Central memory CD4-positive, alpha-beta T cell (primary cell): ENCODE data around the gene ZNF75A.

Experiments
- DNase-seq: peaks from one replicate; pipeline ENCODE4 v3.0.0; 2022

The ZNF75A gene

DNA sequence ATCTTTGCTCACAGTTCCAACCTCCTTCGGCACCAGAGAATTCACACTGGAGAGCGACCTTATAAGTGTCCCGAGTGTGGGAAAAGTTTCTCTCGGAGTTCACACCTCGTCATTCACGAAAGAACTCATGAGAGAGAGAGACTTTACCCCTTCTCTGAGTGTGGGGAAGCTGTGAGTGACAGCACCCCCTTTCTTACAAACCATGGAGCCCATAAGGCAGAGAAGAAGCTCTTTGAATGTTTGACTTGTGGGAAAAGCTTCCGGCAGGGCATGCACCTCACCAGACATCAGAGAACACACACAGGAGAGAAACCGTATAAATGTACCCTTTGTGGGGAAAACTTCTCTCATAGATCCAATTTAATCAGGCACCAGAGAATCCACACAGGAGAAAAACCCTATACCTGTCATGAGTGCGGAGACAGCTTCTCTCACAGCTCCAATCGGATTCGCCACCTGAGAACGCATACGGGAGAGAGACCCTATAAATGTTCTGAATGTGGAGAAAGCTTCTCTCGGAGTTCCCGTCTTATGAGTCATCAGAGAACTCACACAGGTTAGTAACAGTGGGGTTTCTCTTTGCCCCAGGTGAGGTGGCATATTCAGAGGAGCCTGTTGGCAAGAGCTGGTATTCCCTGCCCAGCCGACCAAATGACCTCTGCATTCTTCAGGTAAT lies 15.2 kb upstream of the ZNF75A start:
- no peak for DNase-seq

DNA sequence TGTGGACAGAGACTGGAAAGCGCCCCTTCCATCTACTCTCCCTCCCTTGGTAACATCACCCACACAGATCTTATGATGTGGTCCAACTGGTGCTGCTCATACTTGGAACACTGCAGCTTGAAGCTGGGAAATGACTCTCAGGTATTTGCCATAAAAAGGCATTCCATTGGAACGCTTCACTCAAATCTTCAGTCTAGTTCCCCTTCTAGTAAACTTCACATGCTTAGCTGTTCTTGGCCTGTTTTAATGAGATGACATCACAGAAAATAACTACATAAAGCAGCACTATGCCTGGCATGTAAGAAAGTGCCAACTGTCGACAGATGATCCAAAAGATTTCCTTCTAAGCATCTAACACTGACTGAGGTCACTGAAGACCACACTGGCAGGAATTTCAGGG lies 12.7 kb upstream of the ZNF75A start:
- DNase-seq: no peak

DNA sequence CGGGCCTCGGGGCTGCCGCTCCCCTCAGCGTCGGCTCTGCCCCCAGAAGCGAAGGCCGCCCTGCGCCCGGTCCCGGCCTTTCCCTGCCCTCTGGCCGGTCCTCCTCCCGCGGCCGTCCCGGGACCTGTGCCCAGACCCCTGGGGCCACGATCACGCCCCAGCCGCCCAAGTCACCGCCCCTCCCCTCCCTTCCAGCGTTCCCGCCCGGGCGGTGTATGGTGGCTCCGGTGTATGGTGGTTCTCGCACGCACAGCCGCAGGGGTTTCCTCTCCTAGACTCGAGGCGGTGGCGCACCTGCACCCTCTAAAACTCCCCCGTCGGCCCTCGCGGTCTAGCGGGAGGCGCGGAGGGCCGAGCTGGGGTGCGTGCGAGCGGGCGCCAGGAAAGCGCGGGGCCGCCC lies 10.1 kb upstream of the ZNF75A start:
- no peak for DNase-seq

DNA sequence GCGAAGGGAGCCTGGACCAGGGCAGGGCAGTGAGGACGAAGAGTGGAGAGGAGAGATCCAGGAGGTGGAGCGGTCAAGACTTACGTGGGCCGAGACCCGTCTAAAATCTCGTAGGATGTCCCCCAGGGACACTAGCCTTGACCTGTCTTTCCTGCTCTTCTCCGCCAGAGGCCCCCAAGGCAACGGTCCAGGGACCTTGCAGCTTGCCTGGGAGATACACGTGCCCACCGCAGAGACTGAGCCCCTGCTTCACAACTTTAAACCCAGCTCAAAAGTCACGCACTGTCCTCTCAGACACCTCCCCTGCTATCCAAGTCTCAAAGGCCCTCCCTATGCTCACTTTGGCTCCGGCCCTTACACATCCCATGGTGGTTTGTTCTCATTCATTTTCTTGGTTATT lies 9.5 kb upstream of the ZNF75A start:
- DNase-seq: no peak

DNA sequence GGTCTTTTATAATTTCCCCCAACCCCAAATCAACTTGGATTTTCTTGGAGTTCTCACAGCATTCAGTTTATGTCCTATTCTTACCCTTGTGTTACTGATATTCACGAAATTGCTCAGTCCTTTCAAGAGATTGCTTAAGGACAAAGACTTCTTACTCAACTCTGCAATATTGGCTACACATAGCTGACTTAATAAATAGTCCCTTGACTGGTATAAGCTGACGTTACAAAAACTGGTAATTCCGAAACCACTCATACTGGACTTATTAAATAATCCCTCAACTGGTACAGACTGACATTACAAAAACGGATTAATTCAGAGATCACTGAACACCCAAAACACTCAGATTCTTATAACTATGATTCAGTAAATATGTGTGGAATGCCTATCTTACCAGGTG lies 927 bp upstream of the ZNF75A start:
- DNase-seq: no peak

DNA sequence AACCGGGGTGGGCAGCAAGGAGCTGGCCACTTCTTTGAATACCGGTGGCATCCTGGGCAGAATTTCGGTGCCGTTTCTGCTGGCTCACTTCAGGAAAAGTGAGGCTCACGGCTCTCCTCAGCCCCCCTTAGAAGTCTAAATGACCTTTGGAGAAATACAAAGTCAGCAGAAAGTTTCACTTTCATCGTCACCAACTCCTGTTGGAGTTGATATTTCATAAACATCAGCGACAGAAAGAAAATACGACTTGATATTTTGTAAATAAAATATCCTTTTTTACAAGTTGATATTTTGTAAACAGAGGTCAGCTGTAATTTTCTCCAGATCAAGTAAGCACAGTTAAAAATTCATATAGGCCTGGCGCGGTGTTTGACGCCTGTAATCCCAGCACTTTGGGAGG lies 781 bp downstream of the ZNF75A start:
- DNase-seq: no peak

DNA sequence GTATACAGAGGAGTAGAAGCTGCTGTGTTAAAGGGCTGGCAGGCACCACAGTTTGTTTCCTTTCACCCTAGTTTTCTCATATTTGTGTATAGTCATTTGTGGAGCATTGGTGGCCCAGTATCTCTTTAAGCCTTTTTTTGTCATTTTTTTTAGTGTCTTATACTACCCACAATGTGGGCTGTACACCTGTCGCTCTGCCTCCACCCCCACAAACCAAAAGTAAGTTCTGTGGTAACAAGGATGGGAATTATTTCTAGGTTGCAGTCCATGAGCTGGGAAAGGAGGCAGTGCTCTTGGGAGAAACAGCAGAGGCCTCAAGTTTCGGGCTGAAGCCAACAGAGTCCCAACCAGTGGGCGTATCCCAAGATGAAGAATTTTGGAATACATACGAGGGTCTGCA lies 6.2 kb downstream of the ZNF75A start:
- no peak for DNase-seq

DNA sequence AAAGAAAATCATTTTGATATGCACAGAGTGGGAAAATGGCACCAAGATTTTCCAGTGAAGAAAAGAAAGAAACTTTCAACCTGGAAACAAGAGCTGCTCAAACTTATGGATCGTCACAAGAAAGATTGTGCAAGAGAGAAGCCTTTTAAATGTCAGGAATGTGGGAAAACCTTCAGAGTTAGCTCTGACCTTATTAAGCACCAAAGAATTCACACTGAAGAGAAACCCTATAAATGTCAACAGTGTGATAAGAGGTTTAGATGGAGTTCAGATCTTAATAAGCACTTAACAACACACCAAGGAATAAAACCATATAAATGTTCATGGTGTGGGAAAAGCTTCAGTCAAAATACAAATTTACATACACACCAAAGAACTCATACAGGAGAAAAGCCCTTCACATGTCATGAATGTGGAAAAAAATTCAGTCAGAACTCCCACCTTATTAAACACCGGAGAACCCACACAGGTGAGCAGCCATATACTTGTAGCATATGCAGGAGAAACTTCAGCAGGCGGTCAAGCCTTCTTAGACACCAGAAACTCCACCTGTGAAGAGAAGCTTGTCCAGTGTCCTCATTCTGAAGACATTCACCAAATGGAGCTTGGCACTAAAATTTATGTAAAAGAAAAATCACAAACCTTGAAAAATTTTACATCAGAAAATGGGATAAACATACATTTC lies 12.2 kb downstream of the ZNF75A start:
- DNase-seq: no peak

DNA sequence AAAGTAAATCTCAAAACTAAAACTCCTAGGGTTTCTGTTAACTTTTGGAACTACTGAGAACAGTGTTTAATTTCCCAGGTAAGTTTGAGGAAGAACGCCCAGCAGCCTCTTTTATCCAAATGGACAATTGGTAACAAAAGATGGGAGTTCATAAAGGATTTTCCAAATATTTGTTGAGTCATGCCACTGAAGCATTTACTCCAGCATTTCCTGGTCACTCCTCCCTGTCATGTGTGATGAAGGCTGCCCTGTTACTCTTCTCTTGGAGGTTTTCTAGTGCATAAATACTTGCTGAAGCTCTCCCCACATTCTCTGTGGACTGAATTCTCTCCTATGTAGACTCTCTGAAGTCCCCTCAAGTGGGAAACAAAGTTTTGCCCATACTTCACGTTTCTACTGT lies 16.5 kb downstream of the ZNF75A start:
- no peak for DNase-seq

DNA sequence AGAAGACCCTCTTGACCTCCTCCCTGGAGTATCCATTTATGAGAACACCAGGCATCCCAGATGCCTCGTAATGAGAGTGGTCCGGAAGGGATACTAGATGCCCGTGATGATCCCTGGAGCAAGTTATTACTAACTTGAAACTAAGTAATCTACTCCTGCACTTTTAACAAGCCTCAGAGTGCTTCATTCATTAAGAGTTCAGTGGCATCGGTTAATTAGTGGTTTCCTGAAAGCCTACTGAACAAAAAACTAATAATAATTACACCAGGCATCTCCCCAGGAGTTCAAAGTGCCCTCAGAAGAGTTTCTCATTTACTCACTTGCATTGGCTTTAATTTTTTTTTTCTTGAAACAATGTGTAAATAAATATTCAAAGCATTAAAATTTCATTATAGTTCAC lies 22.2 kb downstream of the ZNF75A start:
- no peak for DNase-seq

DNA sequence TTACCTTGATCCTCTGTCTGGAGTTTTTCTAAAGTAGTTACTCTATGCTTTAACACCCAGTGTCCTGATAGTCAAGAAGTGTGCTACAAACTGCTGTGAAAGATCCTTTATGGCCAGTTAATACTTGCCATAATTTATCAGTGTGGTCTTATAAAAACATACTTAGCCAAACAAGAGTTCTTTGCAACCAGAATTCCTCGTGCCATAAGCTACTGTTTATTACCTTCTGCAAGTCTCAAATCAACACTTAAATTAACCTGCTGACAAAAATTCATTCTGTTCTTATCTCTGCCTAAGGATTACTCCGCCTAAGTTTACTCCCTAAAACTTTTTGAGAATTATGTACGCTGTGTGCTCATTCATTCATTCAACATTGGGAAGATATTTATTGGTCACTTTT lies 22.8 kb downstream of the ZNF75A start:
- no peak for DNase-seq

DNA sequence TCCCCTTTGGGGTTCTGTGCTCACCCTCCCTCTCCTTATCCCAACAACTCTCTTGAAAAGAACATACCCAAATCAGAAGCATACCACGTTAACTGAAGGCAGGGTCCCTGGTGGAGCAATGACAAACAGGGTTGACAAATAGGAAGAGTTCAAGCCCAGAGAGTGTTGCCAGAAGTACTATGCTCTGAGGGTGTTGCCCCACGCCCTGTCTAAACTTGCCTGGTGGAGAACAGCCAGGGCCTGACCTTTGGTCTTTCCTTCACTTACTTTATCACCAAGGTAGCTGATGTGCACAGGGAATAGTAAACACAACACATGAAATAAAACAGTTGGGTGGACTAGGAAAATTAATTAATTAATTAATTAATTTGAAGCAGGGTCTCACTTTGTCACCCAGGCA lies 23.3 kb downstream of the ZNF75A start:
- DNase-seq: no peak

DNA sequence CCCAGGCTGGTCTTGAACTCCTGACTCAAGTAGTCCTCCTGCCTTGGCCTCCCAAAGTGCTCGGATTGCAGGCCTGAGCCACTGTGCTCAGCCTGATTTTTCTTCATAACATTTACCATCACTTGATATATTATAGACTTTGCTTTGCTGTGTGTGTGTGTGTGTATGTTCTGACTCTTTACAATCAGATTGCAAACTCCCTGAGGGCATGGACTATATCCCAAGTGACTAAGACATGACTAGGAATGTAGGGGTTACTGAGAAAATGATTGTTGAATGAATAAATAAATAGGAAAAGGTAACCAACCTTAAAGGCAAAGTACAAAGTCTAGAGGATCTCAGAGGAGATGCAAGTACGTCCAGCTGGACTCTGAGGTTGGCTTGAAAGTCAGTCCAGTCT lies 40.7 kb downstream of the ZNF75A start:
- DNase-seq: no peak

DNA sequence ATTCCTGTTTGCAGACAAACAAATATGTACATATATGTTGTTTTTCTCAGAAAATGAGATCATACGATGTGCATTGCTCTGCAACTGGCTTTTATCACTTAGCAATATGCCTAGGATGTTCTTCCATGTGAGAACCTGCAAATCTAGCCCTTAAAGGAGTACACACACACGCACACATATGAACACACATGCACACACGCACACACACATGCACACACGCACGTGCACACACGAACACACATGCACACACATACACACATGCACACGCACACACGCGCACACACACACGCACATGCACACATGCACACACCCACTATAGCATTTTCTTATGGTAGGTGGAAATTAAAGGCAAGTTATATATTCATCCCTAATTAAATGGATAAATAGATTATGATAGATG lies 42.3 kb downstream of the ZNF75A start:
- DNase-seq: no peak

DNA sequence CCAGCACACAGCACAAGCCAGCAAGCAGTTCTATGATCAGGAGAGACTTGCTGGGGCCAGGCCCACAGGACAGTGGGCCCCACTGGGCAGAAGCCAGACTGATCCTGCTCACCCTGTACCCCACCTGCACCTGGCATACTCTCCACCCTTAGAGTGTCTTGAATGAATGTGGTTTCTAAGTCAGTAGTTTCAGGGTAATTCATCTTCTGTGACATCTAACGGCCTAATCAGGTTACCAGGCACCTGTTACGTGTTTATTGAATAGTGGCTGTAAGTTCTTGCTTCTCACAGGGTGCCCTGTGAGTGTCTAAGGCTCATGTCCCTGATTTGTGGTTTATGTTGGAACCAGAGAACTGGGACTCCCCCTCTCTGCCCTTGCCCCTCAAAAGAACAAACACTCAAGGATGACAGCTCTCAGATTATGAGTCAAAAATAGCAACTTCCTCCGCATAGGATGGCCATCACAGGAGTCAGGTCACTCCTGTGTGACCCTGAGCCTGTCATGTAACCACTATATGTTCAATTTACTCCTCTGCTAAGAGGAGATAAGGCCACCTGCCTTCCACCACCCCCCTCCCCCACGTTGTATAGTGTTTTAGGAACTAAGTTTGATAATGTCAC lies 43.4 kb downstream of the ZNF75A start:
- DNase-seq: no peak

DNA sequence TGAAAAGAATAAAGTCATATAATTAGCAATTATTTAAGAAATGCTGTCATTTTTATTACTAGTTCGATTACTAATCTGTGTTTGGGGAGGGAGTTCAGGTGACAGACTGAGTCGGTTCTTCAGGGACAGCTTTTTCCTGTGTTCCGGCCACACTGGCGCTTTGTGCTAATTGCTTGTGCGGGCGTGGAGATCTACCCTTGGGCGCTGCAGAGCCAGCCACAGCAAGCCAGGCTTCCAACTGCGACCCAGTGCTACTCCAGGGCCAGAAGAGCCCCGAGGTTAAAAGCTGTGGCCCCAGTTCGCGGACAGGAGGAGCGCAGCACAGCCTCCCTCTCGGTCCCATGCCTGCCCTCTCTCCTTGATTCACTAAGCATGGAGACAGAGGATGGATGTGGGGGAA lies 43.9 kb downstream of the ZNF75A start:
- DNase-seq: no peak

DNA sequence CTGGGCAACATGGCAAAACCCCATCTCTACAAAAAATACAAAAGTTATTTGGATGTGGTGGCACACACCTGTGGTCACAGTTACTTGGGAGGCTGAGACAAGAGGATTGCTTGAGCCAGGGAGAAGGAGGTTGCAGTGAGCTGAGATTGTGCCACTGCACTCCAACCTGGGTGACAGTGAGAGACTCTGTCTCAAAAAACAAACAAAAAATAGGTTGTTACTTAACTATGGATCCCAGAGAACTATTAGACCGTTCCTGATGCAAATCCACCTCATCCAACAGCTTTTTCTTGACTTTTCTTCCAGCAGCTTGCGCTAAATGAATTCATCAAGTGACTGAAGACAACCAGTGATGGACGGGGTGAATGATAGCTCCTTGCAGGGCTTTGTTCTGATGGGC lies 50.3 kb downstream of the ZNF75A start, which contains the start of gene OR2C1:
Gene OR2C1, plus strand, starts transcription at position 301 of the 400 bp plus-strand sequence. Its CDS starts 52 bp downstream, at position 353.
- no peak for DNase-seq

DNA sequence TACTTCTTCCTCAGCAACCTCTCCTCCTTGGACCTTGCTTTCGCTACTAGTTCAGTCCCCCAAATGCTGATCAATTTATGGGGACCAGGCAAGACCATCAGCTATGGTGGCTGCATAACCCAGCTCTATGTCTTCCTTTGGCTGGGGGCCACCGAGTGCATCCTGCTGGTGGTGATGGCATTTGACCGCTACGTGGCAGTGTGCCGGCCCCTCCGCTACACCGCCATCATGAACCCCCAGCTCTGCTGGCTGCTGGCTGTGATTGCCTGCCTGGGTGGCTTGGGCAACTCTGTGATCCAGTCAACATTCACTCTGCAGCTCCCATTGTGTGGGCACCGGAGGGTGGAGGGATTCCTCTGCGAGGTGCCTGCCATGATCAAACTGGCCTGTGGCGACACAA lies 50.8 kb downstream of the ZNF75A start:
- no peak for DNase-seq

DNA sequence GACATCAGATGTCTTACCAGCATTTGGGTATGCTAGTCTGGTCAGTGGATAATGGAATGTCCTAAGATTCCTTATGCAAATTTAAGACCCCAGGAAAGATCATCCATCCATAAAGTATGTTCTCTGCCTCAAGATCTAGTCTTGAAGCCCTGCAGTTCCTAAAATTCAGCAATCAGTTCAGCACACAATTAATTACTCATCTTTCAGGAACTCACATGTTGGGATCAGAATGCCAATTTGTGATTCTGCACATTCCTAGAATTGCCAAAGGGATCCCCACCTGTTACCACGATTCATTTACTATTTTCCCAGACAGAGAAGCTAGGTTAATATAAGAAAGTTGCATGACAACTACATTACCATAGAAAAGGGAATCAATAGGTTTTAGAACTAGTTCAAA lies 53.6 kb downstream of the ZNF75A start:
- no peak for DNase-seq

DNA sequence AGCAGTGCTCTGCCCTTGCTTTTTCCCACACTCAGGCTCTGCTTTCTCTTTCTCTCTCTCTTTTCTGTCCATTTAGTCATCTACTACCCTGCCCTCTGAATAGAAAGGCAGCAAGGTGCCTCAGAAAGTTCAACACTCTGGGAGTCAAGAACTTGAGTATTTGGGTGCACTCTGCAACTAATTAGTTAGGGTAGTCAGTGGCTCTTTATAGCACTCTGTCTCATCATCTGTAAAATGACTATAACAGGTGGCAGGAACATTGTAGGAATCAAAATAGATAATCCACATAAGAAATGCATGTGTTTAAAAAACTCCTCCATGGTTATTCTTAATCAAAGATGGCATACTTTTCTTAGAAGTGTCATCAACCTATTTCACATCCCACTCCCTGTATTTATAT lies 57.6 kb downstream of the ZNF75A start:
- DNase-seq: no peak

DNA sequence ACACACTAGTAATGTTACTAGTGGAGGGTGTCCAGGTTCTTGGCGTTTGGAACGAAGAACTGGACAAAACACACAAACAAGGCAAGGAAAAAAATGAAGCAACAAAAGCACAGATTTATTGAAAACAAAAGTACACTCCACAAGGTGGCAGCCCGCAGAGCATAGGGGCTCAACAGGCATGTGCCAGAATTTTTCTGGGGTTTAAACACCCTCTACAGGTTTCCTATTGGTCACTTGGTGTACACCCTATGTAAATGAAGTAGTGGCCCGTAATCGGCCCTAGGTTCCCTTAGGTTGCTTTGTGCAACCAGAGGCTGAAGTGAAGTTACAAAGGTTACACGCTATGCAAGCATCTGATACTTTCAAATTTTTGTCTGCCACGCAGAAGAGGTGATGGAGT lies 58.5 kb downstream of the ZNF75A start:
- DNase-seq: no peak

DNA sequence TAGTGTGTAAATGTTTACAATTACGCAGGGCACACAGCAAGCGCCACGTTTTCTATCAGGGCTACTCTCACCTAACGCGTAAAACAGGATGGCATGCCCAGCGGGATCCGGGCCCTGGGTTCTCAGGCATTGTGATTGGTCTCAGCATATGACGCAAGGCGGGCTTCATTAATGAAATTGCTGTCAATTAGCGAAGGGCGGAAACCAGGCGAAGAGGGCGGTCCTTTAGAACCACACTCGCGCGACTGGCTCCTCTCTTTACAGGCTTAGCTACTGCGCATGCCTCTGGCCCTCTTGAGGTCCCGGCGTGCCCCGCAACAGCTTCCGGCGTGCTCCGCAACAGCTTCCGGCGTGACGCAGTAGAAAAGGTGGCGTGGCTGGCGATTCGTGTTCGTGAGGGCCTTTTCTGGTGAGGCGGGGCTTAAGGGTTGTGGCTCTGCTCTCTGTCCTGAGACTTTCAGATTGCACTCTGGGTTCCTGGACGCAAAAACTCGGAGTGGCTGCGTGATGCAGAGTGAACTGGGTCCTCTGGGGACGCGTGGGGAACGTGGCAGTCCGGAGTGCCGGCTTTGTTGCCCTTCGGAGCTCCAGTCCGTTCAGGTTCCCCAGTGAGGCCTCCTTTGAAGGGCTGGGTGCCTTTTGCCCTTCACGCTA lies 59.6 kb downstream of the ZNF75A start:
- DNase-seq: peak; percentile 87
